Keratinocyte (primary cell): ENCODE data around the gene C6orf132. TPM values are rescaled to one million over a fixed set of nuclear protein-coding genes. Genes with fewer than 3 reads are reported as not detected.

Source experiments
- DNase-seq: peaks from one replicate; pipeline ENCODE4 v3.0.0-alpha.2; 2011; ENCODE audit warnings: low read depth, missing footprints, low spot score
- FAIRE-seq: peaks from 2 replicates; lab custom pipeline; 2011; peaks lifted over from hg19 to GRCh38; lab: Jason Lieb, UNC
- H2AFZ ChIP-seq: 2 replicates; pipeline ENCODE4 v1.6.0; 2012; ENCODE audit warnings: low read length, control low read depth, inconsistent platforms; ENCODE audit not compliant: control insufficient read depth
- H3K27ac ChIP-seq: 2 replicates; pipeline ENCODE4 v1.5.1; 2011; ENCODE audit warnings: low read length; ENCODE audit not compliant: control insufficient read depth, insufficient read depth
- H3K27me3 ChIP-seq: 3 replicates; pipeline ENCODE4 v1.6.0; 2011; ENCODE audit warnings: low read length; ENCODE audit not compliant: control insufficient read depth, insufficient read depth; ENCODE audit errors: extremely low read depth
- H3K36me3 ChIP-seq, 2 experiments: 2 replicates in 1 of 2; 3 replicates in 1 of 2; pipeline ENCODE4 v1.5.1; 2011; ENCODE audit warnings: low read length in 2 of 2, mild to moderate bottlenecking in 1 of 2; ENCODE audit not compliant: control insufficient read depth in 2 of 2, insufficient read depth in 2 of 2; ENCODE audit errors: extremely low read depth in 1 of 2
- H3K4me1 ChIP-seq: 3 replicates; pipeline ENCODE4 v1.5.1; 2011; ENCODE audit warnings: low read length; ENCODE audit not compliant: control insufficient read depth, insufficient read depth; ENCODE audit errors: extremely low read depth
- H3K4me2 ChIP-seq: 3 replicates; pipeline ENCODE4 v1.6.0; 2011; ENCODE audit warnings: low read depth, low read length; ENCODE audit not compliant: control insufficient read depth, insufficient read depth; ENCODE audit errors: extremely low read depth
- H3K4me3 ChIP-seq, 3 experiments: fragments of 200-600 bp in 1 of 3; sonication (generic) in 1 of 3; 2 replicates in 2 of 3; 3 replicates in 1 of 3; pipeline ENCODE4 v1.5.1; 2011 to 2016; ENCODE audit warnings: low read length in 3 of 3, mild to moderate bottlenecking in 3 of 3, control low read depth in 2 of 3, inconsistent platforms in 1 of 3, low read depth in 1 of 3, mixed read lengths in 1 of 3, mixed run types in 1 of 3, moderate library complexity in 1 of 3; ENCODE audit not compliant: control insufficient read depth in 2 of 3, insufficient read depth in 2 of 3; ENCODE audit errors: extremely low read depth in 1 of 3
- H3K79me2 ChIP-seq: 2 replicates; pipeline ENCODE4 v1.6.0; 2012; ENCODE audit warnings: low read length; ENCODE audit not compliant: control insufficient read depth, insufficient read depth
- H3K9ac ChIP-seq: 3 replicates; pipeline ENCODE4 v1.6.0; 2011; ENCODE audit warnings: low read length; ENCODE audit not compliant: control insufficient read depth, insufficient read depth; ENCODE audit errors: extremely low read depth
- H3K9me1 ChIP-seq: 3 replicates; pipeline ENCODE4 v1.6.0; 2011; ENCODE audit warnings: low read length; ENCODE audit not compliant: control insufficient read depth, insufficient read depth; ENCODE audit errors: extremely low read depth
- H3K9me3 ChIP-seq: 2 replicates; pipeline ENCODE4 v1.5.1; 2012; ENCODE audit warnings: low read depth, low read length; ENCODE audit not compliant: control insufficient read depth
- H4K20me1 ChIP-seq: 3 replicates; pipeline ENCODE4 v1.6.0; 2011; ENCODE audit warnings: low read length; ENCODE audit not compliant: control insufficient read depth, insufficient read depth; ENCODE audit errors: extremely low read depth
- CTCF ChIP-seq, 3 experiments: IDR thresholded peaks in 1 of 3; conservative IDR thresholded peaks in 1 of 3; optimal IDR thresholded peaks in 1 of 3; 2 replicates in 2 of 3; 3 replicates in 1 of 3; pipeline versions ENCODE3 to v1.5.1; 2011; ENCODE audit warnings: low read length in 3 of 3, mild to moderate bottlenecking in 3 of 3, moderate library complexity in 2 of 3, control low read depth in 1 of 3, inconsistent platforms in 1 of 3; ENCODE audit not compliant: insufficient read depth in 2 of 3; ENCODE audit errors: extremely low read depth in 1 of 3
- EZH2 ChIP-seq: IDR thresholded peaks from one replicate; pipeline ENCODE4 v1.6.1; 2012; ENCODE audit warnings: inconsistent platforms, mild to moderate bottlenecking, low read length, moderate library complexity
- dilution Hi-C: fragments of 300-500 bp; cut with MboI; formaldehyde crosslinking; loops from one replicate; pipeline ENCODE4 v1.7.0; 2020; ENCODE audit warnings: low sequenced_read_pairs; ENCODE audit not compliant: extremely low pct_ligation_motif_present
- polyA plus RNA-seq, 5 experiments: library from polyadenylated mRNA; depleted of rRNA in 3 of 5; stranded (reverse) in 3 of 5; stranded (forward) in 1 of 5; unstranded in 1 of 5; fragments of >200 nt; gene quantifications; 1 replicate in 1 of 5; 2 replicates in 3 of 5; 3 replicates in 1 of 5; pipeline versions ENCODE4 v1.2.1 to v1.2.3, GENCODE V29; 2011 to 2012; ENCODE audit warnings: missing spikeins in 2 of 5, low read depth in 1 of 5, low replicate concordance in 1 of 5

Gene C6orf132
- polyA plus RNA-seq, 1 donor (not counting 4 experiments of a cell fraction or from before 2014, with no cell fraction given): 11.8 TPM

GRCh38 chr6:42175860-42176259, 33.4 kb upstream of the C6orf132 start:
- no peaks in the 10 kb centered on the region for H3K79me2 ChIP-seq
- H3K36me3 ChIP-seq: no peaks in the 10 kb centered on the region
- no peak overlapping the region for H3K4me2 ChIP-seq
- H3K27ac ChIP-seq: no peak overlapping the region
- H3K4me1 ChIP-seq: no peaks in the 10 kb centered on the region
- no peaks in the 10 kb centered on the region for H4K20me1 ChIP-seq
- TF ChIP-seq EZH2: no peak
- peak; percentile 24 to 50 (median 32) for TF ChIP-seq CTCF (optimal IDR thresholded peaks at IDR 0.05 in 1 of 3, IDR thresholded peaks at IDR 0.05 in 1 of 3, conservative IDR thresholded peaks at IDR 0.05 in 1 of 3; ENCODE audit: extremely low read depth in 1 of 3, insufficient read depth in 2 of 3, low read length in 3 of 3)
- H3K4me3 ChIP-seq: no peak overlapping the region
- FAIRE-seq (no peak), DNase-seq (no peak)
- dilution Hi-C loops: no loop called here
- no peaks in the 10 kb centered on the region for H3K9me1 ChIP-seq
- peaks cover 4% of the 10 kb centered on the region for H3K27me3 ChIP-seq
- H3K9ac ChIP-seq: no peak overlapping the region
- H2AFZ ChIP-seq: no peak overlapping the region
- H3K9me3 ChIP-seq: no peaks in the 10 kb centered on the region

DNA sequence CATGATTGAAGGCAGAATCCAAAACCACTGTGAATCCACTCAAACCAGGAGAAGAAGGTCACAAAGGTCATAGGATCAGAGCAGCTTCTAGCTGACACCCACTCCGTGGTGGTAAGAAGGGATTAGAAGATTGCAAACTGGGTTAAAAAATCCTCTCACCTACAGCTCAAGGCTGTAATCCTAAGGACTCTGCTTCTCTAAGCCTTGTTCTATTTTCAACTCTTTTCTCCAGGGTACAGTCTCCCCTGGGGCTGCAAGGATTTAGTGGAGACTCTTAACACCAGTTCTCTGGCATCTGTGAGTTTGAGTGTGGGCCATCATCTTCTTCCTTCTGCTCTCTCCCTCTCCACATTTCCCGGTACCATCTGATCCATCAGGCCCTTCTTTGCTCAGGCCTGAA, 30.7 kb upstream of the C6orf132 start, which contains the start of gene GUCA1A:
TSS of gene GUCA1A (plus strand) at position 264 of the 400 bp plus-strand sequence. CDS start 250 bp downstream, outside the sequence.
- Histone ChIP-seq H3K4me1 (no peaks in the 10 kb centered on the region), H3K36me3 (no peaks in the 10 kb centered on the region), H3K79me2 (no peaks in the 10 kb centered on the region), H4K20me1 (no peaks in the 10 kb centered on the region), H3K9me1 (no peaks in the 10 kb centered on the region), H3K4me3 (no peak within 1 kb of the TSS), H3K9me3 (no peaks in the 10 kb centered on the region), H3K27me3 (no peaks in the 10 kb centered on the region), H2AFZ (no peak within 1 kb of the TSS), H3K27ac (no peak within 1 kb of the TSS), H3K4me2 (no peak within 1 kb of the TSS), H3K9ac (no peak within 1 kb of the TSS)
- FAIRE-seq: no peak
- no peak for TF ChIP-seq EZH2
- TF ChIP-seq CTCF (optimal IDR thresholded peaks at IDR 0.05 in 1 of 3, IDR thresholded peaks at IDR 0.05 in 1 of 3, conservative IDR thresholded peaks at IDR 0.05 in 1 of 3; ENCODE audit: extremely low read depth in 1 of 3, insufficient read depth in 2 of 3, low read length in 3 of 3): no peak
- DNase-seq: no peak
- dilution Hi-C loops: no loop called here
